Measurements from ENCODE around the gene GHITM. TPM values are rescaled to one million over a fixed set of nuclear protein-coding genes. Genes with fewer than 3 reads are reported as not detected.
"Not testable (repeated sequence)": the region's sequence is repeated elsewhere in the genome, so short reads cannot be mapped to it uniquely, and the experiment has no call there.

GHITM gene
- total RNA-seq, 4 donors from 2014 or later: 110 to 165 (median 149) TPM

DNA sequence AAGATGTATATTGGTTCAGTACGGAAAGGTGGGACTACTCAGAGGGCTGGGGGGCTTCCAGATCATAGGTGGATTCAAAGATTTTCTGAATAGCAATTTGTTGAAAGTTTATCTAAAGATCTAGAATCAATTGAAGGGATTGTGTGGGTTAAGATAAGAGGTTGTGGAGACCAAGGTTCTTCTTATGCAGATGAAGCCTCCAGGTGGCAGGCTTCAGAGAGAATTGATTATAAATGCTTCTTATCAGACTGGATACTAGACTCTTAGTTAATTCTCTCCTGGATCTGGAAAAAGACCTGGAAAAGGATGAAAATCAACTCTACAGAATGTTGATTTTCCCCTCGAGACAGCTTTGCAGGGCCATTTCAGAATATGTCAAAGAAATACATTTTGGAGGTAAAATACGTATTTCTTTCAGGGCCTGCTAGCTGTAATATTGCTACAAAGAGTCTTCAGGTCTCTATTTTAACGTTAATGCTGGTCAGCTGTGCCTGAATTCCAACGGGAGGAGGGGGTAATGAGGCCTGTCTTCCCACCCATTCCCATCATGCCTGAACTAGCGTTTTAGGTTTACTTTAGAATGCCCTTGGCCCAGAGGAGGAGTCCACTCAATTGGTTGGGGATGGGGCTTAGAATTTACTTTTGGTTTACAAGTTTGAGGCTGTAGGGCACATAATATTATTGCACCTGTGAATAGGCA, 21.5 kb downstream of the GHITM start:
- DNase-seq (ENCODE audit: low spot score) (no peak), ATAC-seq (ENCODE audit: low FRiP score) (no peak)
- no peak for TF ChIP-seq CTCF (IDR thresholded peaks at IDR 0.05)

- no peak for DNase-seq (ENCODE audit: low spot score)
- TF ChIP-seq CTCF (IDR thresholded peaks at IDR 0.05): no peak
- ATAC-seq (ENCODE audit: low FRiP score): no peak
These were observed 24.7 kb downstream of the GHITM start for GRCh38 chr10:84163996-84164395.

DNA sequence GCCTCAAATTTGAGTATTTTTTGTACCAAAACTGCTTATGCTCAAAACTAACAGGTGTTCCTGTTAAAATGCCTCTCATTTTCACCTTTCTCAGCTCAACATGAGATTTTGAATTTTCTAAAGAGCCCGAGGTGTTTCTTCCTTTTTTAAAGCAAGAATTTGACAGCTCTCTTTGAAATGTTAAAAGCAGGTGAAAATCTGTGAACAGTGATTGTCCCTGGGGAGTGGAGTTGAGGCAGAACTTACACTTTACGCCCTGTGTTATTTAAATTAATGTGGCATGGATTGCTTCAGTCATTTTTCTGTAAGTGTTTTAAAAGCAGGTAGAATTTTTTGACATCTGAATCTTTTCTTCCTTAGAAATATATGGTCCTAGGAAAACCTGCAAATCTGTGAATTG, 25.1 kb downstream of the GHITM start:
- no peak for TF ChIP-seq CTCF (IDR thresholded peaks at IDR 0.05)
- ATAC-seq (ENCODE audit: low FRiP score) (no peak), DNase-seq (ENCODE audit: low spot score) (no peak)

GRCh38 chr10:84166620-84167288, 27.4 kb downstream of the GHITM start:
- TF ChIP-seq CTCF (IDR thresholded peaks at IDR 0.05): no peak
- ATAC-seq (ENCODE audit: low FRiP score) (no peak), DNase-seq (ENCODE audit: low spot score) (no peak)

DNA sequence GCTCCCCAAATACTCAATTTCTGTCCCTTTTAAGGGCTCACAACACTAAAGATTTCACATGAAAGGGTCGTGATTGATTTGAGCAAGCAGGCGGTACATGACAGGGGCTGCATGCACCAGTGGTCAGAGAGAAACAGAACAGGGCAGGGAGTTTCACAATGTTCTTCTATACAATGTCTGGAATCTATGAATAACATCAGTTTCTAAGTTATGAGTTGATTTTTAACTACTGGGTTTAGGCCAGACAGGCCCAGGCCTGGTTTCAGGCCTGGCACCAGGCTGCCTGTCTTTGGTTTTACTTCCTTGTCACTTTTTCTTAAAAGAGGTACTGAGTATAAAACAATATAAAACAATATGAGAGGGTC, 28.0 kb downstream of the GHITM start:
- DNase-seq (ENCODE audit: low spot score): not testable (repeated sequence)

DNA sequence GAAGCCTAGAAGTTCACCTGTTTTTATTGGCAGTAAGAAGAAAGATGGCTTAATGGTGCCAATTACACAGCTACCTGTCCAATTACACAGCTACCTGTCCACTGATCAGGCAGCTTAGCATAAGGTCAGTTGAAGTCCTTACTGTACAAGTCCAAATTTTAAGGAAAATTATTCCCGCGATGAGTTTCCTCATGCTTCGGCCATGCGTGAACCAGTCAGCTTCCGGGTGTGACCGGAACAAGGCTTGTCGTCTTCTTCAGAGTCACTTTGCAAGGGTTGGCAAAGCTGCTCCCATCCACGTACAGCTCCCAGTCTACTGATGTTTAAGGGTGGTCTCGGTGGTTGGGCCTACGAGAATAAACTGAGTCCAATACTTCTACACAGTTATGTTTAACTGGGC, 29.1 kb downstream of the GHITM start:
- not testable (repeated sequence) for DNase-seq (ENCODE audit: low spot score); ATAC-seq (ENCODE audit: low FRiP score)

More for the DNA sequence above, 28.0 kb downstream of the GHITM start:
- not testable (repeated sequence) for ATAC-seq (ENCODE audit: low FRiP score)

DNA sequence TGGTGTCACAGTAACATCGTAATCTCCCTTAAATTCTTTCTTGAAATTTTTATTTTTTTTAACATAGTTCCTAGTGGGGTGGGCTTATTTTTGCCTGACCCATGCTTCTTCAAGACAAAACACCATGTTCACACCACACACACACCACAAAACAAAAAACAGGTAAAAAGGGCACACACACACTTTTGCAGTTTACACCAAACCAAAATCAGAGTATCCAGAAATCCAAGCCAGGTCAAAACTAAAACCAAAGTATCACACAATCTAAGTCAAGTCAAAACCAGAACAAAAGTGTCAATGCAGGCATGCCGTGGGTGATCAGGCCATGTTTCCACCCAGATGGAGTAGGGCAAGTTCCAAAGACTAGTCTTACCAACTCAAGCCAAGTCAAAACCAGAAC, 31.9 kb downstream of the GHITM start:
- DNase-seq (ENCODE audit: low spot score); ATAC-seq (ENCODE audit: low FRiP score): not testable (repeated sequence)

GRCh38 chr10:84171700-84172466, 32.6 kb downstream of the GHITM start:
- ATAC-seq (ENCODE audit: low FRiP score); DNase-seq (ENCODE audit: low spot score): not testable (repeated sequence)
